A673 (cell line): ENCODE results near the gene RBMXL2. TPM values are rescaled to one million over a fixed set of nuclear protein-coding genes. Genes with fewer than 3 reads are reported as not detected.

Experiments
- BruUV-seq: library from RNA; stranded (reverse); fragments of 400-500 nt; replicated peaks from 2 replicates; lab custom pipeline; 2021; lab: Mats Ljungman, UMichigan
- CTCF ChIA-PET: fragments of 300-600 bp; sonication (Branson Sonifier 250); formaldehyde crosslinking; loops from one replicate; lab custom pipeline; 2022; ENCODE audit warnings: antibody characterized with exemption; lab: Charles Lee
- POLR2A ChIA-PET: fragments of 300-600 bp; sonication (Branson Sonifier 250); formaldehyde crosslinking; loops from one replicate; lab custom pipeline; 2022; ENCODE audit warnings: antibody characterized with exemption; ENCODE audit not compliant: low non-redundant PET; lab: Charles Lee
- DNase-seq: peaks from one replicate; pipeline ENCODE4 v3.0.0-alpha.2; 2015; ENCODE audit warnings: low spot score
- H3K27ac ChIP-seq: fragments of 200-600 bp; sonication (generic); 2 replicates; pipeline ENCODE4 v1.5.1; 2016; ENCODE audit warnings: mixed run types, low read depth, mild to moderate bottlenecking, mixed read lengths, antibody characterized with exemption, low read length; ENCODE audit not compliant: poor library complexity, severe bottlenecking
- H3K27me3 ChIP-seq: fragments of 200-600 bp; sonication (generic); replicated peaks from 2 replicates; pipeline ENCODE4 v1.6.1; 2017; ENCODE audit warnings: mixed run types, low read depth, mild to moderate bottlenecking, mixed read lengths, antibody characterized with exemption, low read length; ENCODE audit not compliant: insufficient read depth, poor library complexity
- H3K36me3 ChIP-seq: fragments of 200-600 bp; sonication (generic); 2 replicates; pipeline ENCODE4 v1.6.1; 2016; ENCODE audit warnings: mixed run types, mild to moderate bottlenecking, mixed read lengths, antibody characterized with exemption, low read length; ENCODE audit not compliant: insufficient read depth, poor library complexity, severe bottlenecking
- H3K4me1 ChIP-seq: fragments of 200-600 bp; sonication (generic); 2 replicates; pipeline ENCODE4 v1.6.1; 2017; ENCODE audit warnings: mixed run types, mild to moderate bottlenecking, mixed read lengths, antibody characterized with exemption, low read length; ENCODE audit not compliant: insufficient read depth, poor library complexity, severe bottlenecking
- H3K4me3 ChIP-seq: fragments of 200-600 bp; sonication (generic); 2 replicates; pipeline ENCODE4 v1.5.1; 2016; ENCODE audit warnings: low read depth, mixed run types, mild to moderate bottlenecking, mixed read lengths, low read length; ENCODE audit not compliant: poor library complexity, severe bottlenecking
- H3K9me3 ChIP-seq: fragments of 200-600 bp; sonication (generic); 2 replicates; pipeline ENCODE4 v1.6.1; 2016; ENCODE audit warnings: mixed run types, low read depth, mild to moderate bottlenecking, mixed read lengths, antibody characterized with exemption, low read length; ENCODE audit not compliant: poor library complexity, severe bottlenecking
- CTCF ChIP-seq: fragments of 300-800, 200-600 bp; sonication (generic); conservative IDR thresholded peaks from 2 replicates; pipeline ENCODE4 v1.5.1; 2017; ENCODE audit warnings: low read depth, mild to moderate bottlenecking, antibody characterized with exemption, low read length, moderate library complexity, mixed read lengths
- EZH2 ChIP-seq: fragments of 200-600 bp; sonication (generic); IDR thresholded peaks from 2 replicates; pipeline ENCODE4 v1.6.1; 2017; ENCODE audit warnings: borderline replicate concordance, low read depth, mild to moderate bottlenecking, mixed read lengths, antibody characterized with exemption, low read length; ENCODE audit not compliant: poor library complexity, severe bottlenecking
- intact Hi-C: fragments of 100-400 bp; cut with micrococcal nuclease; formaldehyde crosslinking; loops from one replicate; pipeline ENCODE4 v1.10.0; 2022; ENCODE audit not compliant: unreplicated experiment
- total RNA-seq: library from RNA; stranded (reverse); gene quantifications from 2 replicates; pipeline ENCODE4 v1.2.3, GENCODE V29; 2021

RBMXL2 gene
- total RNA-seq, 1 experiment from 2014 or later = not detected

- no TSS peak for BruUV-seq
- H3K4me3 ChIP-seq = no peak overlapping the region
- no peaks in the 10 kb centered on the region for H3K36me3 ChIP-seq
- TF ChIP-seq CTCF (no peak), EZH2 (no peak)
- ChIA-PET CTCF (no interaction called here), POLR2A (no interaction called here)
- intact Hi-C loops = no loop called here
- no peaks in the 10 kb centered on the region for H3K9me3 ChIP-seq
- H3K4me1 ChIP-seq = no peaks in the 10 kb centered on the region
- DNase-seq = no peak
- no peak overlapping the region for H3K27ac ChIP-seq
- H3K27me3 ChIP-seq = no peaks in the 10 kb centered on the region
These were observed 27.6 kb downstream of the RBMXL2 start for GRCh38 chr11:7116370-7116769.

- Histone ChIP-seq H3K27me3 (peaks cover 4% of the 10 kb centered on the region), H3K4me1 (no peaks in the 10 kb centered on the region), H3K27ac (no peak overlapping the region), H3K4me3 (no peak overlapping the region), H3K36me3 (no peaks in the 10 kb centered on the region), H3K9me3 (no peaks in the 10 kb centered on the region)
- CTCF ChIA-PET = no interaction called here
- TF ChIP-seq EZH2 (no peak), CTCF (no peak)
- no peak for DNase-seq
- intact Hi-C loops = no loop called here
- BruUV-seq = no TSS peak
- POLR2A ChIA-PET = no interaction called here
These were observed 49.3 kb downstream of the RBMXL2 start for GRCh38 chr11:7138051-7138450.

Other genes with a start within 250 kb of the RBMXL2 start
- not detected in 2 replicates for gene OR10A5, start 243.3 kb upstream of the RBMXL2 start, total RNA-seq
- not detected in 2 replicates for gene OR10A2, start 225.9 kb upstream of the RBMXL2 start, total RNA-seq
- gene OR10A4, start 212.4 kb upstream of the RBMXL2 start, total RNA-seq = not detected in 2 replicates
- gene OR2D2, start 196.5 kb upstream of the RBMXL2 start, total RNA-seq = not detected in 2 replicates
- gene OR2D3, start 168.0 kb upstream of the RBMXL2 start, total RNA-seq = not detected in 2 replicates
- 0.26 and 0.37 TPM in 2 replicates for gene ZNF215, start 162.6 kb upstream of the RBMXL2 start, total RNA-seq
- 0.11 and 0.17 TPM in 2 replicates for gene ZNF214, start 68.7 kb upstream of the RBMXL2 start, total RNA-seq
- not detected in 2 replicates for gene NLRP14, start 68.5 kb upstream of the RBMXL2 start, total RNA-seq
- gene SYT9, start 162.9 kb downstream of the RBMXL2 start, total RNA-seq = not detected in 2 replicates